Activated CD8-positive, alpha-beta T cell treated with anti-CD3 and anti-CD28 coated beads for 36 hours (primary cell): ENCODE data around the gene SUPT4H1. TPM values are rescaled to one million over a fixed set of nuclear protein-coding genes. Genes with fewer than 3 reads are reported as not detected.

Experiments
- ATAC-seq: fragments of 200-7000 bp; cut with Tn5 transposase; one replicate; pipeline ENCODE4 v1.10.0; 2021; ENCODE audit warnings: mild to moderate bottlenecking, moderate library complexity
- CTCF ChIA-PET: fragments of 350-600 bp; sonication (Branson Sonifier 250); formaldehyde crosslinking; loops from one replicate; lab custom pipeline; 2021; ENCODE audit warnings: antibody characterized with exemption; lab: Charles Lee
- POLR2A ChIA-PET: fragments of 350-600 bp; sonication (Branson Sonifier 250); formaldehyde crosslinking; loops from one replicate; lab custom pipeline; 2021; ENCODE audit warnings: antibody characterized with exemption; lab: Charles Lee
- DNase-seq: peaks from one replicate; pipeline ENCODE4 v3.0.0-alpha.2; 2020
- H3K27ac Mint-ChIP-seq: one replicate; pipeline ENCODE4 v1.8.0; 2021; ENCODE audit warnings: mild to moderate bottlenecking, mixed read lengths
- H3K27me3 Mint-ChIP-seq: one replicate; pipeline ENCODE4 v1.8.0; 2021; ENCODE audit warnings: mixed read lengths
- H3K36me3 Mint-ChIP-seq: one replicate; pipeline ENCODE4 v1.8.0; 2021; ENCODE audit warnings: low read depth, mixed read lengths
- H3K4me1 Mint-ChIP-seq: one replicate; pipeline ENCODE4 v1.8.0; 2021; ENCODE audit warnings: low read depth, mixed read lengths
- H3K4me3 Mint-ChIP-seq: one replicate; pipeline ENCODE4 v1.8.0; 2021; ENCODE audit warnings: mild to moderate bottlenecking, moderate library complexity, mixed read lengths
- H3K9me3 Mint-ChIP-seq: one replicate; pipeline ENCODE4 v1.8.0; 2021; ENCODE audit warnings: mixed read lengths
- CTCF ChIP-seq: fragments of 200-600 bp; IDR thresholded peaks from one replicate; pipeline ENCODE4 v1.8.0; 2022; ENCODE audit warnings: antibody characterized with exemption, mild to moderate bottlenecking
- intact Hi-C: fragments of 100-400 bp; cut with micrococcal nuclease; formaldehyde crosslinking; loops from one replicate; pipeline ENCODE4 v1.10.0; 2022
- total RNA-seq, 2 experiments: library from RNA; stranded (reverse); gene quantifications; one replicate each; pipeline ENCODE4 v1.2.3, GENCODE V29; 2021

The SUPT4H1 gene
- total RNA-seq, 2 experiments from 2014 or later = 104 to 110 TPM

DNA sequence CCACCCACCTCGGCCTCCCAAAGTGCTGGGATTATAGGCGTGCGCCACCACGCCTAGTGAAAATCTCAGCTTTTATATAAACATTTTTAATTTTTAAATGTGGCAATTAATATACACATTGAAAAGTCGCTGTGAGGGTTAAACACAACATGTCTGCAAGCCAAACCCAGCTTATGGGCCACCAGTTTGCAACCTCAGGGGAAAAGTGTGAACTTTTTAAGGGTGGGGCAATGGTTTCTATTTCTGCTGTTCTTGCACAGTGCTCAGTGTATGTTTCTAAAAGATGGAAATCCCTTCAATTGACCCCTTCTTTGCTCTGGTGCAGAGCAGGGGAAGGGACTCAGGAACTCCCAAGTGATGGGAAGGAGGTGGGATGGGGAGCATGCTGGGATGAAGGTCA lies 18.3 kb upstream of the SUPT4H1 start:
- TF ChIP-seq CTCF = no peak
- intact Hi-C loops = no loop called here
- POLR2A ChIA-PET = interaction anchor here (1.4 to 2.2 kb wide), 3 partner anchors 17 to 33 kb away, joined by 3 to 6 read pairs (median 6); no protein-coding TSS in a partner anchor
- DNase-seq (no peak), ATAC-seq (no peak)
- Mint-ChIP-seq H3K27ac (no peak overlapping the region), H3K9me3 (no peaks in the 10 kb centered on the region), H3K4me1 (peaks cover 11% of the 10 kb centered on the region), H3K4me3 (no peak overlapping the region), H3K27me3 (no peaks in the 10 kb centered on the region), H3K36me3 (no peaks in the 10 kb centered on the region)
- CTCF ChIA-PET = interaction anchor here (1.1 to 1.4 kb wide), 2 partner anchors 9 to 65 kb away, joined by 4 to 5 read pairs; no protein-coding TSS in a partner anchor

DNA sequence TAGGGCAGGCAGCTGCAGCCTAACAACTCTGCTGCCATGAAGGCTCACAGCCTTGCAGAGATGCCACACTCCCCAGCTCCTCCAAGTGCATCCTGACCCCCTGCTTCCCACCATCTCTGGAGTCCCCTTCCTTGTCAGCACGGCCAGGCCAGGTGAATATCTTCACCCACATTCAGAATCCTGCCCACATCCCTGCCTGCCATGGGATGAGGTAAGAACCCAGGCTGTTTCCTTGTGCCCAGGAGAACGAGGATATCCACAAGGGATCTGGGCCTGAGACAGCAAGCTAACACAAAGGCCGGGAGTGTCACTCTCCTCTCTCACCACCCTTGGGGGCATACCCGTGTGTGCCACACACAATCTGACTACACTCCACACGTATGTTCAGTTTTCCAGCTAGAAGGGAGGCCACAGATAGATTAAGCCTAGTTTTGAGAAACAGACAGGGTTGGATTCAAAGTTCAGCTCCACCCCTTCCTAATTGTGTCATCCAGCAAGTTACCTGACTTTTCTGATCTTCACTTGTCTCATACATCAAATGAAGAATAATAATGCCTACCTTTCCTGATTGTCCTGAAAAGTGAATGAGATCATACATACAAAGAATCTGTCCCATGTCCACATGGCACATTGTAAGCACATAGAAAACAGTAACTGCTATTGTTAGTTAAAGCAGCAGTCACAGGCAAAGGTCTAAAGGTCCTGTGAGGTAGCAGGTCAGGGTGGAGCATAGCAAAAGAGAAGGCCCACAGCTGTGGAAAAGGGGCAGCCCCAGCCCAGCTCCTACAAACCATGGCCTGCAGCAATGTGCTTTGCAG lies 17.4 kb upstream of the SUPT4H1 start:
- Mint-ChIP-seq H3K4me1 (peaks cover 11% of the 10 kb centered on the region), H3K4me3 (no peak overlapping the region), H3K9me3 (no peaks in the 10 kb centered on the region), H3K27me3 (no peaks in the 10 kb centered on the region), H3K36me3 (no peaks in the 10 kb centered on the region), H3K27ac (no peak overlapping the region)
- TF ChIP-seq CTCF = no peak
- ATAC-seq = no peak
- DNase-seq = no peak
- intact Hi-C loops = no loop called here
- ChIA-PET CTCF (interaction anchor here (0.9 to 1.6 kb wide), 4 partner anchors 10 to 64 kb away, joined by 3 to 5 read pairs (median 4); no protein-coding TSS in a partner anchor), POLR2A (interaction anchor here (0.7 to 2.2 kb wide), 4 partner anchors 9 to 16 kb away, joined by 3 to 6 read pairs (median 4); no protein-coding TSS in a partner anchor)

DNA sequence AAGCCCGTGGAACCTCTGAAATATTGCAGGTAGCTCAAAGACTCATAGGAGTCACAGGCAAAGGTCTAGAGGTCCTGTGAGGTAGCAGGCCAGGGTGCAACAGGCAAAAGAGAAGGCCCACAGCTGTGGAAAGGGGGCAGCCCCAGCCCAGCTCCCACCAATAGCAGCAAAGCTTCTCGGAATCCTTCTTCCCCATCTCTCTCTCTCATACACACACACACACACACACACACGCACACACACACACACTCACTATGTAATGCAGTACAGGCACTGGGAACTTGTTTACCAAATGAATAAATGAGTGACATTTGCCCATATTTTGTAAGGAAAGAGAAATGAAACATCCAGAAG lies 16.8 kb upstream of the SUPT4H1 start:
- Mint-ChIP-seq H3K4me1 (peaks cover 11% of the 10 kb centered on the region), H3K4me3 (no peak overlapping the region), H3K36me3 (no peaks in the 10 kb centered on the region), H3K9me3 (no peaks in the 10 kb centered on the region), H3K27ac (no peak overlapping the region), H3K27me3 (no peaks in the 10 kb centered on the region)
- CTCF ChIA-PET = interaction anchor here (0.7 to 1.6 kb wide), 4 partner anchors 48 to 191 kb away, joined by 3 to 4 read pairs (median 3); partner anchors contain the start of gene RNF43
- DNase-seq (no peak), ATAC-seq (no peak)
- no peak for TF ChIP-seq CTCF
- intact Hi-C loops = no loop called here
- POLR2A ChIA-PET = interaction anchor here (0.6 to 1.6 kb wide), 4 partner anchors 10 to 51 kb away, joined by 3 to 4 read pairs (median 3); no protein-coding TSS in a partner anchor

DNA sequence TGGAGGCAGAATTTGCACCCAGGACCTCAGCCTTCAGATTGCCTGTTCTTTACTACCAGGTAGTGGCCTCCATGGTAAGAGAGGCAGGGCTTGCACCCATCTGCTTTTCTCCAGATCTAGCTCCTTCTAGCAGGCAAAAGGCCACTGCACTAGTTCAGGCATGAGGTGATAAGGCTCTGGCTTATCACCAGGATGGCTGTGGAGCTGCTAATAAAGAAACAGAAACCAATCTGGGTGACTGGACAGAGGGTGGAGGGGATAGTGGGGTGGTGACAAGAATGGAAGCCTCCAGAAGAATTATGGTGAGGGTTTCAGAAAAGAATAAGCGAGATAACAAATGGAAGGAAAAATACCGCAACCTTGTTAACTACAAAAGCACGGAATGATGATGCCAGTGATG lies 15.5 kb upstream of the SUPT4H1 start:
- Mint-ChIP-seq H3K9me3 (no peaks in the 10 kb centered on the region), H3K27me3 (no peaks in the 10 kb centered on the region), H3K27ac (no peak overlapping the region), H3K36me3 (no peaks in the 10 kb centered on the region), H3K4me1 (peaks cover 11% of the 10 kb centered on the region), H3K4me3 (no peak overlapping the region)
- ChIA-PET CTCF (interaction anchor here (1.2 kb wide), 1 partner anchor 50 kb away, joined by 3 read pairs; the partner anchor contains the start of gene RNF43), POLR2A (interaction anchor here (0.6 kb wide), 1 partner anchor 10 kb away, joined by 3 read pairs; no protein-coding TSS in a partner anchor)
- intact Hi-C loops = no loop called here
- no peak for TF ChIP-seq CTCF
- no peak for ATAC-seq
- no peak for DNase-seq
